ENCODE results near the gene C22orf23.

- TF ChIP-seq CTCF (conservative IDR thresholded peaks at IDR 0.05; ENCODE audit: low read depth, low read length) (no peak), POLR2A (IDR thresholded peaks at IDR 0.05; ENCODE audit: low read depth, low read length) (no peak), ELK1 (IDR thresholded peaks at IDR 0.05; ENCODE audit: borderline replicate concordance, low read depth, low read length) (no peak)
These were observed 35.4 kb downstream of the C22orf23 start for GRCh38 chr22:37917874-37918548.
